VCaP (cell line): ENCODE results near the gene ZCCHC7.
"Not testable (repeated sequence)": the region's sequence is repeated elsewhere in the genome, so short reads cannot be mapped to it uniquely, and the experiment has no call there.

Source experiments
- H3K27ac ChIP-seq: fragments of 450-650 bp; 2 replicates; pipeline ENCODE4 v1.5.1; 2017
- TF ChIP-seq, protein P1 (sequence below): fragments of 450-650 bp; conservative IDR thresholded peaks from 2 replicates; pipeline ENCODE4 v1.5.1; 2017; ENCODE audit warnings: mild to moderate bottlenecking, moderate library complexity

Gene ZCCHC7

DNA sequence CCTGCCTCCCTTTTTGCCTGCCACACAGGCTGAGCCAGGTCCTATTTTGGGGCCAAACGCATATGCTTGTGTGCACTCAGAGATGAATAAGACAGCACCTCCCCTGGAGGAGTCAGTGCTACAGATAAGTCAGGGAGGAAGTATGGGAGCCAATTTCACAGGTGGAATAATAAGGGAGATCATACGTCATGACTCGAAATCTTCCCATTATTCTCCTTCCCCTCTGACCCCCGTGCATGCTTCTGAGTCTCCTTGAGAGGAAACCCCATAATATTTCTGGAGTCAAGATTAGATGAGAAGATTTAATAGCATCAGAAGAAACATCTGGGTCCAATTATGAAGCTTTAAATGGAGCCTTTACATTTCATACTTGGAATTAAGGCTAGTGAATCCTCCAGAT is 15.1 kb upstream of the ZCCHC7 start:
- H3K27ac ChIP-seq = no peak overlapping the region
- TF ChIP-seq, protein P1, sequence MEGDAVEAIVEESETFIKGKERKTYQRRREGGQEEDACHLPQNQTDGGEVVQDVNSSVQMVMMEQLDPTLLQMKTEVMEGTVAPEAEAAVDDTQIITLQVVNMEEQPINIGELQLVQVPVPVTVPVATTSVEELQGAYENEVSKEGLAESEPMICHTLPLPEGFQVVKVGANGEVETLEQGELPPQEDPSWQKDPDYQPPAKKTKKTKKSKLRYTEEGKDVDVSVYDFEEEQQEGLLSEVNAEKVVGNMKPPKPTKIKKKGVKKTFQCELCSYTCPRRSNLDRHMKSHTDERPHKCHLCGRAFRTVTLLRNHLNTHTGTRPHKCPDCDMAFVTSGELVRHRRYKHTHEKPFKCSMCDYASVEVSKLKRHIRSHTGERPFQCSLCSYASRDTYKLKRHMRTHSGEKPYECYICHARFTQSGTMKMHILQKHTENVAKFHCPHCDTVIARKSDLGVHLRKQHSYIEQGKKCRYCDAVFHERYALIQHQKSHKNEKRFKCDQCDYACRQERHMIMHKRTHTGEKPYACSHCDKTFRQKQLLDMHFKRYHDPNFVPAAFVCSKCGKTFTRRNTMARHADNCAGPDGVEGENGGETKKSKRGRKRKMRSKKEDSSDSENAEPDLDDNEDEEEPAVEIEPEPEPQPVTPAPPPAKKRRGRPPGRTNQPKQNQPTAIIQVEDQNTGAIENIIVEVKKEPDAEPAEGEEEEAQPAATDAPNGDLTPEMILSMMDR = no peak

GRCh38 chr9:37107701-37108100 is 12.7 kb upstream of the ZCCHC7 start:
- TF ChIP-seq, protein P1 = no peak
- H3K27ac ChIP-seq = no peak overlapping the region

- not testable (repeated sequence) for H3K27ac ChIP-seq
Measured at GRCh38 chr9:37114442-37114841, 5.9 kb upstream of the ZCCHC7 start.

GRCh38 chr9:37117956-37118355 is 2.4 kb upstream of the ZCCHC7 start:
- TF ChIP-seq, protein P1 = no peak
- no peak overlapping the region for H3K27ac ChIP-seq

- TF ChIP-seq, protein P1 = no peak
- H3K27ac ChIP-seq = peak overlapping the region; percentile 84
Measured at GRCh38 chr9:37119360-37119759, 1.0 kb upstream of the ZCCHC7 start.

DNA sequence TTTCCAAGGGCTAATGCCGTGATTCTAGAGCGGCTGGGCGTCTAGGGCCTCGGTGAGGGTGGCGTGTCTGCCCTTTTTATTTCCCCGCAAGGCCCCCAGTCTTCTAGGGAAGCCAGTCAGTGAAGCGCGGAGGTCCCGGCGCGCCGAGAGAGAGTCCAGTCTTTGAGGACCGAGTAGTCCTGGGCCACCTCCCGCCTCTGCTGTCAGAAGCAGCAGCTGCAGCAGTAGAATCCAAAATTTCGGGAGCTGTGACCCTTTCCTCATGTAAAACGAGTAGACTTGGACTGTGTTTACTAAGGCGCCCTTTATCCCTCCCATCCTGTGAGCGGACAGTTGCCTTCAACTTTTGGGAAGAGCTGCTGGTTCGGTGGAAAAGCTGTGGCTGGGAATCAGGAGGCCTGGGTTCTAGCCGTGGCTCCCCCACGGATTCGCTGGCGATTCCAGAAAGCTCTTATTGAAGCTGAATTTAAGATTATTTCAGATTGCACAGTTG is 515 bp downstream of the ZCCHC7 start:
- H3K27ac ChIP-seq = peak overlapping the region; percentile 84

- H3K27ac ChIP-seq = peak overlapping the region; percentile 84
- TF ChIP-seq, protein P1 = no peak
Measured at GRCh38 chr9:37121881-37122280, 1.5 kb downstream of the ZCCHC7 start.

GRCh38 chr9:37126214-37126788 is 5.9 kb downstream of the ZCCHC7 start:
- TF ChIP-seq, protein P1 = no peak
- no peak overlapping the region for H3K27ac ChIP-seq

DNA sequence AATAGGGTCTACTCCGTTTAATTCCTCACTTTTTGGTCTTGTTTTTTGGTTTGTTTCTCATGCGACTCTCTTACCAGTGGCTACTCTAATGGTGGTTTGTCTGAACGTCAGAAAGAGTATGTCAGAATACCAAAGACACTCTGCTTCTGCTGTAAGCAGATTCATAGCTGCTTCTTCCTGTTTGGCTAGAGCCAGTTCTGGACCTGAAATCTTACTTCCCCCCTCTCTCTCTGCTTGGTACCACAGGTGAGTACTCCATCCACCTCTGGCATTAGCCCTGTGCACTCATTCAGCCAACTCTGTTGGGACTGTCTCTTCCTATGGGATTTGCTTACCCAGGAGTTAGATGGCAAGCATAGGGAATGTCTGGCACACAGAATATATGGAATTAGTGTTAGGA is 6.6 kb downstream of the ZCCHC7 start:
- no peak overlapping the region for H3K27ac ChIP-seq
- TF ChIP-seq, protein P1 = no peak
